ENCODE measurements around the gene CFAP45. TPM values are rescaled to one million over a fixed set of nuclear protein-coding genes. Genes with fewer than 3 reads are reported as not detected.

Gene CFAP45
- total and polyA plus RNA-seq, 9 of the 15 experiments (the other 6 are each of a cell fraction or from before 2014, with no cell fraction given), result 0.65 to 2.4 (median 1.5) TPM

GRCh38 chr1:159900755-159901360 lies 893 bp upstream of the CFAP45 start:
- BruUV-seq (replicated peaks), result no TSS peak
- no peak for DNase-seq (ENCODE audit: extremely low read depth in 1 of 4, low spot score in 3 of 4)
- TF ChIP-seq MEIS2 (IDR thresholded peaks at IDR 0.05; ENCODE audit: partially characterized antibody) (peak; percentile 48), CREB3 (tag; conservative IDR thresholded peaks at IDR 0.05; ENCODE audit: low read depth) (0 out of 2 replicates have a peak, but pooled peaks have one; percentile 40), ZNF41 (CRISPR knock-in tag; conservative IDR thresholded peaks at IDR 0.05) (no peak), KAT7 (CRISPR knock-in tag; IDR thresholded peaks at IDR 0.05; ENCODE audit: borderline replicate concordance) (no peak), THRAP3 (IDR thresholded peaks at IDR 0.05; ENCODE audit: borderline replicate concordance) (no peak), ETS2 (tag; IDR thresholded peaks at IDR 0.05; ENCODE audit: borderline replicate concordance, poor library complexity, severe bottlenecking) (no peak), MECOM (CRISPR knock-in tag; IDR thresholded peaks at IDR 0.05) (no peak), FOS (IDR thresholded peaks at IDR 0.05; ENCODE audit: extremely low read depth, insufficient read length) (no peak), JUNB (CRISPR knock-in tag; conservative IDR thresholded peaks at IDR 0.05) (no peak), ZNF445 (CRISPR knock-in tag; IDR thresholded peaks at IDR 0.05; ENCODE audit: low read depth) (no peak), CBFA2T2 (conservative IDR thresholded peaks at IDR 0.05) (no peak), KAT8 (IDR thresholded peaks at IDR 0.05; ENCODE audit: low read depth) (no peak), PBX2 (CRISPR knock-in tag; IDR thresholded peaks at IDR 0.05; ENCODE audit: low read depth) (no peak), PBX2 (tag; conservative IDR thresholded peaks at IDR 0.05; ENCODE audit: low read depth) (0 out of 2 replicates have a peak, but pooled peaks have one; percentile 54), UBTF (IDR thresholded peaks at IDR 0.05; ENCODE audit: borderline replicate concordance in 1 of 2, low read depth in 2 of 2, low read length in 2 of 2) (no peak), TAF9B (IDR thresholded peaks at IDR 0.05; ENCODE audit: partially characterized antibody) (no peak)

More at GRCh38 chr1:159900755-159901360, 893 bp upstream of the CFAP45 start:
- Histone ChIP-seq H3K9ac (ENCODE audit: insufficient read depth in 1 of 2, low read depth in 2 of 2, low read length in 2 of 2) (peak overlapping the region; percentile 36 to 80; a peak in 2 of 4 replicates), H4K20me1 (replicated peaks; ENCODE audit: control insufficient read depth, insufficient read depth, low read length) (no peaks in the 10 kb centered on the region), H3K4me1 (replicated peaks in 1 of 2; ENCODE audit: control insufficient read depth in 2 of 2, insufficient read depth in 2 of 2, low read length in 2 of 2) (peaks cover 18 to 26% of the 10 kb centered on the region in 2 experiments), H3K9me1 (ENCODE audit: control insufficient read depth, insufficient read depth, low read length) (no peaks in the 10 kb centered on the region), H3K4me2 (ENCODE audit: insufficient read depth, low read length) (no peak overlapping the region), H2AFZ (ENCODE audit: low read depth, low read length) (peak overlapping the region; percentile 88), H3K79me2 (ENCODE audit: control insufficient read depth, insufficient read depth, low read length) (no peaks in the 10 kb centered on the region), H3K9me3 (replicated peaks; ENCODE audit: control insufficient read depth, insufficient read depth, low read depth, low read length) (no peaks in the 10 kb centered on the region), H3K27ac (ENCODE audit: extremely low read depth, low read depth, low read length) (no peak overlapping the region; the same call in 2 of the 3 replicates), H3K4me3 (no peak overlapping the region), H3K27me3 (ENCODE audit: control insufficient read depth in 2 of 2, insufficient read depth in 2 of 2, low read length in 2 of 2) (no peaks in the 10 kb centered on the region), H3K36me3 (ENCODE audit: control insufficient read depth, insufficient read depth, low read length) (no peaks in the 10 kb centered on the region)
- ATAC-seq (peak; percentile 55), FAIRE-seq (peak; percentile 62)
- ChIA-PET POLR2A (interaction anchor here (0.6 to 2.1 kb wide), 7 partner anchors 8 to 213 kb away, joined by 3 to 8 read pairs (median 4); partner anchors contain the start of gene TAGLN2), CTCF (ENCODE audit: low intra/inter-chr PET ratio) (no interaction called here)
- intact Hi-C loops (cut with micrococcal nuclease), result loop anchor here (1.0 kb wide), 1 partner anchor 23 kb away; no protein-coding TSS in a partner anchor
- 27% methylated on average over 2 of the region's 2 CpGs for WGBS (ENCODE audit: insufficient coverage, low coverage, missing lambda C conversion rate)
- in situ Hi-C loops (cut with MboI), result no loop called here

Measured in K562 (cell line).